HG03159 (cell line): ENCODE results near the gene SUN2.

Experiments
- ATAC-seq: cut with Tn5 transposase; IDR thresholded peaks from one replicate; pipeline ENCODE4 v1.9.1; 2021; ENCODE audit warnings: mild to moderate bottlenecking, moderate library complexity; ENCODE audit not compliant: unreplicated experiment

SUN2 gene

DNA sequence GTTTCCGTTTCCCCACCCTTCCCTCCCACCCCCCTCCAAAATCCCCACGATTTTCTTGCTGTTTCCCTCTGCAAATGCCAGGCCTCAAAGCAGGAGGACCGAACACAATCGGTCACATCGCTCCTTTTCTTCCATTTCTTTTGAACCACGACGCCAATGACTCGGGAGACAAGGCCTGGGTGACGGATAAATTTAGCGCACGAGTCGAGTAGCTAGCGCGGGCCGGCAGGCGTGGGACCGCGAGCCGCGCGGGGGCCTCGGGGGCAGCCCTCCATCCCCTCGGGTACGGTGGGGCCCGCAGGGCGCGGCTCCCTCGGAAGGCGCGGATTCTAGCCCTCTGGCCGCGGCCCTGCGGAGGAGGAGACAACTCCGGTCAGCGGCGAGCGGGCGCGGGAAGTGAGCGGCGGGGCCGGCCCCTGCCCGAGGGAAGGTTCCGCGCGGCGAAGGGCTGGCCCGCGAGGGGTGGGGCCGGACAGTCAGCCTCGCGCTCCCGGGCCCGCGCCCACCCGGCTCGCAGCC, 55.5 kb downstream of the SUN2 start:
- ATAC-seq: peak; percentile 8

DNA sequence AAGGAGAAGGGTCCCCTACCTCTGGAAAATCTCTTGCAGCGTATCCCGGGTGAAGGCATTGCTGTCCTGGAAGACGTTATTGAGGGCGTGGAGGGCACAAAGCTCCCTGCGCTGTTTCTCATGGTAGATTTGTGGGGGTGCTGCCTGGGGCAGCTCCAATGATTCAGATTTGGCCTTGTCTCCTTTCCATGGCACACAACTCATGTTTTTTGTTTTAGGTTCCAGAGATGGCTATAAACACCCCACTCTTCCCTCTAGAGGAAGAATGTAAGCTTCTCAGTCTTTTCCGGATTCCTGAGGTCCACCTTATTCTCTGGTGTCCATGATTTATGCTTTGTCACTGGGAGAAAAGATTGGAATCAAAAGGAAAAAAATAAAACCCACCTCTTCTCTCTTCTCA, 56.0 kb downstream of the SUN2 start:
- no peak for ATAC-seq

DNA sequence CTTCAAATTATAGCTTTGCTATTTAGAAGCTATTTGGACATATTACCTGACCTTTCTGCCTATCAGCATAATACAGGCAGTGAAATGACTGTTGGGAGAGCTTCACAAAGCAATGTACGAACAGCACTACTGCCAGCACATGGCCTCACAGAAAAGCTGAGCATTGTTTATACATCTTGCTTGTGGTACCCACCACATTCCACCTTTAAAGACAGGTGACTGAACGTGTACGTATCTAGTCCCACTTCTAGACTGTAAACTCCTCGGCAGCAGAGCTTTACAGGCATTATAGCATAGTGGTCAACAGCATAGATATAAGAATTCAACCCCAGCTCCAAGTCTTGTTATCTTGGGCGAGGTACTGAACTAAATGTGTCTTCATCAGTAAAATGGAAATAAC, 56.7 kb downstream of the SUN2 start:
- ATAC-seq: no peak

DNA sequence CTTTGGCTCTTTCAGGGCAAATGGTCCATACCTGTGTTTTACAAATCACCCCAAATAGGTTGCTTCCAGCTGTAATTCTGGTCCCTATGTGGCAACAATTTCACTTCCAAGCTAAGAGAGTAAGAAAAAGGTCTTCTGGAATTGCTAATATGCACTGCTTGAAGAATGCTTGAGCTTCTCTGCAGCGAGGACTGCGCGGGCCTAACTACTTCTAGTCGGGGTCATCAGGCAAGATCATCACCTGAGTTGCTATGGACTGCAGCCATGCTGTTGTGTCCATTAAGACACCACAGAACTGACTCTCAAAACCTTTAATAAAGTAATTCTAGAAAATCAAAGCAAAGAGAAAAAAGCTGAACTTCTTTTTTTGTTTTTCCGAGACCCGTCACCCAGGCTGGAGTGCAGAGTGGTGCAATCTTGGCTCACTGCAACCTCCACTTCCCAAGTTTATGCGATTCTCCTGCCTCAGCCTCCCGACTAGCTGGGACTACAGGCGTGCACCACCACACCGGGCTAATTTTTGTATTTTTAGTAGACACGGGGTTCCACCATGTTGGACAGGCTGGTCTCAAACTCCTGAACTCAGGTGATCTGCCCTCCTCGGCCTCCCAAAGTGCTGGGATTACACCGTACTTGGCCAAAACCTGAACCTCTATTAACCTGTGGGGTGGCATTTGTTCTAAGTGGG, 57.2 kb downstream of the SUN2 start:
- ATAC-seq: no peak

DNA sequence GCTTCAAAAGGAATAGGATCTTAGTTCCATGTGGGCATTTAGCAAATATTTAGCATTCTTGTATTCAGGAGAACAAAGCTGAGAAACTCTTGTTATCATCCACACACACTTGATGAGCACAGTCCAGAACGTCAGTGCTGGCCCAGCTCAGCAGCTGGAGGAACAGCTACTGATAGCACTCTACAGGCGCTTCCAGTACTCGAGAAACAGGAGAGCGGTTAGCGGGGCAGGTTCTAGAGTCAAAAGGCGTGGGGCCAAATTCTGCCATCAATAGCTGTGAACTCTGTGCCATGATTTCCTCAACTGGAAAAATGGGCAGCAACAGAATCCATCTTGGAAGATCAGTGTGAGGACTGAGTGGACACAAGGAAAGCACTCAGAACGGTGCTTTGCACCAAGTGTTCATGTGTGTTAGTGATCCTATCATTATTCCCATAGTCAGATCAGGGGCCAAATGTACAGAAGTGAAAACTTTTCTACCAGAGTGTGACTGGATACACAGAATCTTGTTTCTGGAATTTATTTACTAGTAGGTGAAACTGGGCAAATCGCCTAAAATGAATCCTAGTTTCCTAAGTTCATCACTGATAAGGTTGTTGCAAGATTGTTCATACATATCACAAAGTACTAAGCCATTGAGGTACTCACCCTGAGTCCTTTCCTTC, 58.2 kb downstream of the SUN2 start:
- no peak for ATAC-seq

DNA sequence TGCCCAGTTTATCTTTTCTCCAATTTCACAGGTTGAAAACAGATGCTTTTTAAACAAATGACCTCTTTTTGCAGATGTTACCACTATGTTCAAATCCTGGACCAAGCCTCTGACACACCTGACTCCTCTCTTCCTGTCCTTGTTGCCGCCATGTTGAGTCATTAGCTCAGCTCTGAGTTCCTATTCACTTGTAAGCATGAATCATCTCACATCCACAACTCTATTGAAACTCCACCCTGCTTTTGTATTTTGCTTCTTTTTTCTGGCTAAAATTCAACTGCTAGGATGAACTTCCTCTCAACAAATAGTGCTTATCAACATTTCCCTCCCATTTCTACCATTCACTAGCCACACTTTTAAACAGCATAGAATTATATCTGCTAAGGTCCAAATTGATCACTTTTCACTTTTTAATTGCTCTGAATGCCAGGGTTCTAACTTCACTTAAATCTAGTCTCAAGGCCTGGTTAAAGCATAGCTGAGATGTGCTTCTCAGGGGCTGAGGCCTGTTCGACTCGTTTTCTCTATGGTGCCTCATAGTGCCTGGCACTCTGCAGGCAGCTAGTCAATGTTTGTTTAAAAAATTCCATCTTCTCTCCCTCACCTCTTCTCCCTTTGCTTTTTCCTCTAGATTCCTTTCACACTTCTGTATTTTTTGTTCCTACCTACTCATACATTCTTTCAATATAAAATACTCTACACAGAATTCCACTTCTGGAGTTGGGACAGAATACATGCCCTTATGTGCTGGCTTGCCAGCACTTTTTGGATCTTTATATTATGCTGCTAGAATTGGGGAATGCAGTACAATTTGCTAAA, 59.0 kb downstream of the SUN2 start:
- ATAC-seq: no peak

DNA sequence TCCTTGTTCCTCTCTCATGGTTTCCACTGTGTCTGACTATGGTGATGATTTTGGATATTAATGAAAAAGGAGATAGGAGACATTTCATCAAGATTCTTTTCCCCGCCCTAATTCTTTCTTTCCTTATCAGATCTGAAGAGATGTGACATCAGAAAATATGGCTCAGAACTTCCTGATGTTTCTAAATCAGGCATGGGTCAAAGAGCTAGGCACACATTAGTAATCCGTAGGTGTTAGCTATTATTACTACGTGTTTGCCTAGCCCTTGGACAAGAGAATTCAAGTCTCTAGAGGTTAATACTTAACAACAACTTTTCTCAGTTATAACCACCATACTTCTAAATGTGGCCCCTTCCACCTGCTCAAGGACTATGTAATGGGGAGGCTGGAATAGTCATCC, 60.9 kb downstream of the SUN2 start:
- no peak for ATAC-seq

DNA sequence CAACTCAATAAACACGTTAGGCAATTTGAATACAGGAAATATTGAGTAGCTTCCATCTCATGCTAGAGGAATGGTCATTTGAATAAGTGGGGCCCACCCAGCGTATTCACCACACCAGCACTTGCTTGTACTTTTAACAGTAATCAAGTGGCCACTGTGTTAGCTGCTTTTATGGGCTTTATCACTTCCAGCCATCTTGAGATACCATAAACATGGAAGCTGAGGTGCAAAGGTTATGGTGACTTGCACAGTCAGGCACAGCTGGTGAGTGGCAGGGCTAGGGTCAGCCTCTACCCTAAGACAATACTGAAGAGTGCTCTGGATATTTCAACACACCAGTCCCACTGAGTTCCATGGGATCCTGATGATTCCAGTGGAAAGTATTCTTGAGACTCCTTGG, 61.7 kb downstream of the SUN2 start:
- no peak for ATAC-seq

DNA sequence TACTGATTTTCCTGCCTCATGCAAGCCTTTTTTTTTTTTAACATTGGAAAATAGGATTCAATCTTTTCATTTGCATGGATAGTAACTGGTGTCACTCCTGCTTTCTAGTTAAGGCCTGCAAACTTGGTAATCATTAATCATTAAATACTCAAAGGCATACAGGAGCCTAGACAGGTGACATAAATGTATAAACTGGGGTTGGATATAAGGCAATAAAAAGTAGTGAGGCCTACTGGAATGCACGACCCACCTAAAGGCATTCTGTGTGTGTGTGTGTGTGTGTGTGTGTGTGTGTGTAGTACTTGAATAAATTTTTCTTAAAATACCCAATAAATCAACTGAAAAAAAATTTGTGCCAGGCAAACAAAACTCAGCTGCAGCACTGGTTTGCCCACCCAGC, 66.1 kb downstream of the SUN2 start:
- no peak for ATAC-seq

DNA sequence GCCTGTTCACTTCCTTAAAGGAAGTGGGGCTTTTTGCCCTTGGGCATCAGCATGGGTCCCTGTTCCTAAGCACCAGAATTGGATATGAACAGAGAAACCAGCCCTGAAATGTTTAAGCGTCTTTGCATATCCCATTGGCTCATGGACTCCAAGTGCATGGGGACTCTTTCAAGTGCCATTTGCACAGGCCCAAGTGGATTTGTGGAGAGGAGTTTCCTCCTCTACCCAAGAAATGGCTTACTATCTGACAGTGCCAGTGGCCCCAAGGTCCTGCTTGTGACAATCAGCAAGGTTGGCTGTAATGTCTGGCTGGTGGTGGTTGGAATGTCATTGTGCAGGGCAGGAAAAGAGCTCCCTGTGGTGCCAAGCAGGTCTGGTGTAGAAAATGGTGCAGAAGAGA, 70.0 kb downstream of the SUN2 start:
- no peak for ATAC-seq

DNA sequence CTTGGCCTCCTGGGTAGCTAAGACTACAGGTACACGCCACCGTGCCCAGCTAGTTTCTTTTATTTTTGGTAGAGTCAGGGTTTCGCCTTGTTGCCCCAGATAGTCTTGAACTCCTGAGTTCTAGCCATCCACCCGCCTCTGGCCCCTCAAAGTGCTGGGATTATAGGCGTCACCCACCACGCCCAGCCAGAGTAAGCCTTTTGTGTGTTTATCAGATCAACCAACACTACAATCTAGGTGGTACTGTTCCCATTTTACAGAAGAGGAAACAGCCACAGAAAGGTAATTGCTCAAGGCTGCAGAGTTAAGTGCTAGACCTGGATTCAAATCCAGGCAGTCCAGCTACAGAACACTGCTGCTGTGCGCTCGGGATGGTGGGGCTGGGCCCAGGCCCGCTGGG, 70.9 kb downstream of the SUN2 start:
- no peak for ATAC-seq
